Subcutaneous abdominal adipose tissue (tissue), 5 donors: ENCODE measurements around the gene GOLGA3.
"Not testable (repeated sequence)": the region's sequence is repeated elsewhere in the genome, so short reads cannot be mapped to it uniquely, and the experiment has no call there.

Source experiments
- H3K27ac ChIP-seq: one replicate; pipeline ENCODE4 v1.7.0; 2013; ENCODE audit warnings: low read depth, mild to moderate bottlenecking, inconsistent platforms, low read length, moderate library complexity
- H3K27me3 ChIP-seq, 5 donors: one replicate each; pipeline ENCODE4 v1.7.0; 2013; ENCODE audit warnings: low read length in 5 of 5, inconsistent platforms in 1 of 5; ENCODE audit not compliant: control insufficient read depth in 5 of 5, insufficient read depth in 4 of 5
- H3K36me3 ChIP-seq, 5 donors: one replicate each; pipeline ENCODE4 v1.7.0; 2013; ENCODE audit warnings: low read length in 5 of 5; ENCODE audit not compliant: control insufficient read depth in 5 of 5, insufficient read depth in 5 of 5
- H3K4me1 ChIP-seq, 5 donors: one replicate each; pipeline ENCODE4 v1.7.0; 2013; ENCODE audit warnings: low read length in 5 of 5, mild to moderate bottlenecking in 3 of 5, moderate library complexity in 1 of 5; ENCODE audit not compliant: control insufficient read depth in 5 of 5, insufficient read depth in 5 of 5
- H3K4me3 ChIP-seq, 5 donors: one replicate each; pipeline ENCODE4 v1.7.0; 2013; ENCODE audit warnings: low read length in 5 of 5, low read depth in 1 of 5
- H3K9ac ChIP-seq, 5 donors: one replicate each; pipeline ENCODE4 v1.7.0; 2013; ENCODE audit warnings: low read length in 5 of 5, mild to moderate bottlenecking in 4 of 5, moderate library complexity in 3 of 5
- H3K9me3 ChIP-seq, 5 donors: one replicate each; pipeline ENCODE4 v1.7.0; 2013; ENCODE audit warnings: low read length in 5 of 5; ENCODE audit not compliant: control insufficient read depth in 5 of 5
- donor health status: healthy.
- donor health status: healthy.
- donor health status: healthy.
- donor health status: healthy.
- donor health status: healthy.

GOLGA3 gene

DNA sequence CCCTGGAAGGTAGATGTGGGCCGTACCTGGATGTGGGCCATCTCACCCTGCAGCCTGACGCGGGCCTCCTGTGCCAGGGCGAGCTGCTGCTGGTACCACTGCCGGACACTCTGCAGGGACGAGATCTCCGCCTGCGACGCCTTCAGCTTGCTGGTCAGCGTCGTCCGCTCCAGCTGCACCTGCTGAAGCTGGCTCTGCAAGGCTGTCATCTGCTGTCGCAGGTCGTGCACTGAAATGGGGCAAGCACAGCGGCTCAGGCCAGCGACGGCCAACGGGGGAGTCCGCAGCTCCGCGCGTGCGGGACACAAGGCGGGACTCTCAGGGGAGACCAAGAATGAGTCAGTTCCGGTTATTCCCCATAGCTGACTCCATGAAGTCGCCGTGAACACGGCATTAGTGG lies 26.9 kb downstream of the GOLGA3 start:
- Histone ChIP-seq H3K27me3 (no peaks in the 10 kb centered on the region), H3K4me1 (peaks cover 0 to 14% (median 12%) of the 10 kb centered on the region in 5 donors), H3K9ac (no peak overlapping the region), H3K36me3 (peaks cover 3 to 92% (median 85%) of the 10 kb centered on the region in 5 donors), H3K4me3 (no peak overlapping the region), H3K9me3 (no peaks in the 10 kb centered on the region), H3K27ac (no peak overlapping the region)

DNA sequence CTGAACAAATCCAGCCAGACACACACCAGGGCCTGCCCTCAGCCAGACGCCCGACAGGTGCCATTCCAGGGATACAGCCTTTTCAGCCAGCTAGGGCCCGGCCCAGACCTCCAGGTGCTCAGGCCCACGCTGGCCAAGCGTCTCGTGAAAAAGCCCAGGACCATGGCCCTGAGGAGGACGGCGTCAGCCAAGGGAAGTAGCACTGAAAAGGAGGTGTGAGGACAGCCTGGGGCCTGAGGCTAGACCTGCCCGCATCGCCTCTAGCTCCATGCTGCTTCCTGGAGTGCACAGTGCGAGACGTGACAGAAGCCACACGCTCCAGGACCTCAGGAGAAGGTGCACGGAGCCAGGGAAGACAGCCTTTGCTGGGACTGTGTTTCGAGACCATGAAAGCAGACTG lies 29.8 kb downstream of the GOLGA3 start:
- H3K9ac ChIP-seq = no peak overlapping the region
- H3K27ac ChIP-seq = no peak overlapping the region
- peaks cover 4 to 96% (median 85%) of the 10 kb centered on the region in 5 donors for H3K36me3 ChIP-seq
- H3K27me3 ChIP-seq = no peaks in the 10 kb centered on the region
- no peaks in the 10 kb centered on the region for H3K9me3 ChIP-seq
- H3K4me1 ChIP-seq = peaks cover 0 to 5% (median 3%) of the 10 kb centered on the region in 5 donors
- no peak overlapping the region for H3K4me3 ChIP-seq

DNA sequence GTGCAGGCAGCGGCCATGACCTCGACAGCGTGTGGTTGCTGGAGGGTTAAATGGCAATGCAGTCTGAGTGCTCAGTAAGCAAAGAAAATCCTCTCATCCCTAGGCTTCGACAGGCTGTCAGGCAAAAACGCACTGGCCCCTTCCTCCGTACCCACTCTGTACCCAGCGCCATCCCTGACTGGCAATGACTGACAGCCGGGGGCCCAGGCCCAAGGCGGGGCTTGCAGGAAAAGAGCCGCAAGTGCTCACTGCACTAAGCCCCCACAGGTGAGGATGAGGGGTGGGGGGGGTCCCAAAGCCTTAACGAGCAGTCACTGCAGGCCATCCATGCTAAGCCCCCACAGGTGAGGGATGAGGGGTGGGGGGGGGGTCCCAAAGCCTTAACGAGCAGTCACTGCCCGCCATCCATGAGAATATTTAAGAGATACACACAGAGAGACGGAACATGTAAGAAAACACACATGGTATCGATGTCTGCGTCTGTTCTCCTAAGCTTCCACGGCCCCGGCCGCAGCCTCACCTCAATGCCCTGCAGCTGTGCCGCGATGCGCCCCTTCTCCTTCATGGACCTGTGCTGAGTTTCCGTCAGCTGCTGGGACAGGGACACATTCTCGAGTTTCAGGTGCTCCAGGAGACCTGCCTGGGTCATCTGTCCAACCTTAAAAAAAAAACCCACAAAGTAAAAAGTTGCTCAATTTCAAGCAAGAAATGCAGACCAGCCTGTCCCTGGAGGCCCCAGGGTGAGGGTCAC lies 30.7 kb downstream of the GOLGA3 start:
- H3K9ac ChIP-seq = no peak overlapping the region
- no peak overlapping the region for H3K4me3 ChIP-seq
- H3K36me3 ChIP-seq = peaks cover 4 to 92% (median 79%) of the 10 kb centered on the region in 5 donors
- no peak overlapping the region for H3K27ac ChIP-seq
- no peaks in the 10 kb centered on the region for H3K4me1 ChIP-seq
- H3K9me3 ChIP-seq = no peaks in the 10 kb centered on the region
- H3K27me3 ChIP-seq = no peaks in the 10 kb centered on the region

DNA sequence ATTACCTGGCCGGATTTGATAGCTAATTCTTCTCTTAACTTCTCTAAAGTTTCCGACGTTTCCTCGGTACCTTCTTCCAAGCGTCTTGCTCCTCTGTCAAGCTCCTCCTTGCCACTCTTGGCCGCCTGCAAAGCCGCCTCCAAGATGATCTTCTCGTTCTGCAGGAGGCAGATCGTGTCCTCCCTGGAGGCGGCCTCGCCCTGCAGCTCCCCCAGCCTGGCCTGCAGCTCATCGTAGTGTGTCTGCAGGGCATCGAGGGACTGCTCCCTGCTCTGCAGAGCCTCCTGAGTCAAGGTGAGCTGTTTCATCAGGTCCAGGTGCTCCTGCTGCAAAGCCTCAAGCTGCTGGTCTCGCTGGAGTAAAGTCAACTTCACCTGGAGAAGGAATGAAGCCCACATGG lies 32.8 kb downstream of the GOLGA3 start:
- Histone ChIP-seq H3K4me1 (no peaks in the 10 kb centered on the region), H3K9me3 (no peaks in the 10 kb centered on the region), H3K36me3 (peaks cover 4 to 90% (median 74%) of the 10 kb centered on the region in 5 donors), H3K27me3 (no peaks in the 10 kb centered on the region), H3K4me3 (no peak overlapping the region), H3K9ac (no peak overlapping the region), H3K27ac (no peak overlapping the region)

DNA sequence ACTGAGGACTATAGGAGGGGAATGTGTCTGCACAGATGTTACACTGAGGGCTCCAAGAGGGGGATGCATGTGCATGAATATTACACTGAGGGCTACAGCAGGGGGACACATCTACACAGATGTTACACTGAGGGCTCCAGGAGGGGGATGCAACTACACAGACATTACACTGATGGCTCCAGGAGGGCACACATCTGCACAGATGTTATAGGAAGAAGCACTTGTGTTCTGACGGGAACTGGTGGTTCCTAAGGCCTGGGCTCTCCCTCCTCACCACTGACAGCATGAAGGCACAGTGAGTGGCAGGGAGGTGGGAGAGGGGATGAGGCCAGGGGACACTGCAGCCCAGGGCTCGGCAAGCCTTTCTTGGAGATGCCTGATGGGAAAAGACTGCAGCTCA lies 36.7 kb downstream of the GOLGA3 start:
- H3K36me3 ChIP-seq = peaks cover 4 to 80% (median 59%) of the 10 kb centered on the region in 5 donors
- H3K9me3 ChIP-seq = not testable (repeated sequence)

DNA sequence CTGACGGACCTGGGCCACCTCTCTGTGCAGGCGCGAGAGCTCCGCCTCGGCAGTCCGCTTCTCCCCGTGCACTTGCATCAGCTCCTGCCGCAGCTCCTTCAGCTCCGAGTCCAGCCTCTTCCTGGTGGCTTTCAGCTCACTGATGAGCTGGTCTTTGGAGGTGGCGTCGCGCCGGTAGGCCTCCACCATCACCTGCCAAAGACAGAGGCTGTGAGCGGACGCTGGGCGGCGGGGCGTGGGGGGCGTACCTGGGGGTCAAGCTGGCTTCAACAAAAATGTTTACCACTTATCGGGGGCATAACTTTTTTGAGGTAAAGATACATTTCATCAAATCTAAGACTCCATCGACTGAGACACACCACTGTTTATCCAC lies 39.6 kb downstream of the GOLGA3 start:
- H3K9me3 ChIP-seq = no peaks in the 10 kb centered on the region
- no peak overlapping the region for H3K4me3 ChIP-seq
- H3K9ac ChIP-seq = no peak overlapping the region
- H3K27me3 ChIP-seq = no peaks in the 10 kb centered on the region
- no peak overlapping the region for H3K27ac ChIP-seq
- peaks cover 0 to 78% (median 61%) of the 10 kb centered on the region in 5 donors for H3K36me3 ChIP-seq
- H3K4me1 ChIP-seq = peaks cover 0 to 6% (median 5%) of the 10 kb centered on the region in 5 donors

More for the DNA sequence above, 36.7 kb downstream of the GOLGA3 start:
- H3K4me3 ChIP-seq, H3K4me1 ChIP-seq, H3K27me3 ChIP-seq, H3K9ac ChIP-seq, H3K27ac ChIP-seq: not testable (repeated sequence)

DNA sequence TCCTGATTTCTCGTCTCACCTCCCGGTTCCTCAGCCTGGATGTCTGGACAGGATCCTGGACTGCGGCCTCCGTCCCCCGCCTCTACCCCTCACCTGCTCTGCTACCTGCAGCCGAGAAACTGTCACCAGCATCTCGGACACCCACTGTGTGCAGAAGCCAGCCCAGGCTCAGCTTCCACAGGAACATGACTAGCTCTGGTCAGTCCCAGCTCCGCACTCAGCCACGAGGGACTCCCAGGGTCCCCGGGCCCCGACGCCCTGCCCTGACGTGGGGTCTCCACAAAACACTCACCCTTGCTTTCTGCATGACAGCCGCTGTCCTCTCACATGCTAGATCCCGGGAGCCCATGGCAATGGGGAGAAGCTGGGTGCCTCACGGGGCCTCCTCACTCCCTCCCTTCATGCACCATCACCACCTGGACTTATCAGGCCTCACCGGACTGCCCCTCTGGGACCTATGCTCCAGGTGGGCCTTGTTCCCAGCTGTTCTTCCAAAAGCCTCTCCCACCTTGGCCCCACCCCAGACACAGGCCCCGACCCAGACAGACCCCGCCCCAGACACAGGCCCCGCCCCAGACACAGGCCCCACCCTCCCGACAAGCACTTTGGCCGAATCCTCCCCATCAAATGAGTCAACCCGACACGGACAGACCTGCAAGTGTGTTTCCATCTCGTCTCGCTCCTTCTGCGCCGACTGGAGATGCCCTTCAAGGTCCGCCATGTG lies 40.1 kb downstream of the GOLGA3 start:
- no peak overlapping the region for H3K27ac ChIP-seq
- peaks cover 0 to 78% (median 62%) of the 10 kb centered on the region in 5 donors for H3K36me3 ChIP-seq
- H3K9ac ChIP-seq = no peak overlapping the region
- H3K27me3 ChIP-seq = no peaks in the 10 kb centered on the region
- no peak overlapping the region for H3K4me3 ChIP-seq
- no peaks in the 10 kb centered on the region for H3K9me3 ChIP-seq
- H3K4me1 ChIP-seq = peaks cover 0 to 11% (median 5%) of the 10 kb centered on the region in 5 donors

DNA sequence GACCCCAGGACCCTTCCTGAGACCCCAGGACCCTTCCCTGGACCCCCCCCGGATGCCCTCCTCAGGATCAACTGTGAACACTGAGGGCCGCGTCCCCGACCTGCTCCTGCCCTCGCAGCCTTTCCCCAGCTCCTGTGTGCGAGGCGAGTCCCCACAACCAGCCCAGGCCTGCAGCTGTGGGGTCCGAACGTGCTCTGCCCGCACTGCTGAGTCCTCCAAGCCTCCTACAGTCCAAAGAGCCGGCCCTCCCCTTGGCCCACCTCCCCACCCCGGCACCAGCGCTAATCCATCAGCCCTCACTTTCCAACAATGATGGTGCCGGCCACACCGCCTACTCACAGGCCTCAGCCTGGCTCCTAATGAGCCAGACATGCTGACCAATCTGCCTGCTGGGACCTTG lies 40.8 kb downstream of the GOLGA3 start:
- H3K9me3 ChIP-seq = no peaks in the 10 kb centered on the region
- peaks cover 0 to 11% (median 5%) of the 10 kb centered on the region in 5 donors for H3K4me1 ChIP-seq
- H3K27me3 ChIP-seq = no peaks in the 10 kb centered on the region
- peaks cover 0 to 82% (median 66%) of the 10 kb centered on the region in 5 donors for H3K36me3 ChIP-seq
- H3K4me3 ChIP-seq = no peak overlapping the region
- H3K9ac ChIP-seq = no peak overlapping the region
- no peak overlapping the region for H3K27ac ChIP-seq

DNA sequence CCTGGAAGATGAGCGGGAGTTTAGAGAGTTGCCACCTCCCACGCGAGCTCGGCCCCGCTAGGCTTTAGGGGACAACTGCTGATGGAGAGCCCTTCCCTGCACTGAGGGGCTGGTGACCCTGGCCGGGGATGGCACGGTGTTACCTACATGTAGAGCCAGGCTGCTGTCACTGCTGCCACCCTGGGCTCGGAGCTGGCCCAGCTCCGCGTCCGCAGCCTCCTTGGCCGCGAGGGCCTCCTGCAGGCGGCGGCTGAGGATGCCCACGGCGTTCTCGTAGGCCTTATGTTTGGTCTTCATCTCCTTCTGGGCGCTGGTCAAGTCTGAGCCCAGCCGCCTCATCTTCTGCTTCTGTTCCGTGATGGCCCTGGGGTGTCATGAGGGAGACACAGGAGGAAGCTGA lies 42.5 kb downstream of the GOLGA3 start:
- Histone ChIP-seq H3K36me3 (peaks cover 0 to 86% (median 75%) of the 10 kb centered on the region in 5 donors), H3K9ac (no peak overlapping the region), H3K27me3 (no peaks in the 10 kb centered on the region), H3K4me3 (no peak overlapping the region), H3K4me1 (peaks cover 0 to 11% (median 5%) of the 10 kb centered on the region in 5 donors), H3K9me3 (no peaks in the 10 kb centered on the region), H3K27ac (no peak overlapping the region)

DNA sequence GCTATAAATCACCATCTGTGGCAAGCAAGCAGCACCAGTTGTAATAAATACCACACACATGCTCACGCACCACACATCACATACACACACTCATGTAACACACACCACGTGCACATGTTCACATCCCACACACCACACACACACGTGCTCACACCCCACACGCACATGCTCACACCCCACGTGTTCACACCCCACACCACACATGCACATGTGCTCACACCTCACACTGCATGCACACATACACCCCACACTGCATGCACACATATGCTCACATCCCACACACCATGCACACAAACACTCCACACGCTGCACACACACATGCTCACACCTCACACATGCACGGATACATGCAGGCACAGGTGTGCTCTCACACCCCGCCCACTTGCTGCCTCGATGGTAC lies 44.1 kb downstream of the GOLGA3 start:
- Histone ChIP-seq H3K4me1 (peaks cover 0 to 11% (median 5%) of the 10 kb centered on the region in 5 donors), H3K27ac (no peak overlapping the region), H3K36me3 (peaks cover 0 to 90% (median 81%) of the 10 kb centered on the region in 5 donors), H3K9me3 (no peaks in the 10 kb centered on the region), H3K27me3 (no peaks in the 10 kb centered on the region), H3K4me3 (no peak overlapping the region), H3K9ac (no peak overlapping the region)
